Measurements from ENCODE around the gene LSM12. TPM values are rescaled to one million over a fixed set of nuclear protein-coding genes. Genes with fewer than 3 reads are reported as not detected.
"Not testable (repeated sequence)": the region's sequence is repeated elsewhere in the genome, so short reads cannot be mapped to it uniquely, and the experiment has no call there.

The LSM12 gene
- total RNA-seq, 4 donors from 2014 or later = 33.3 to 53.0 (median 41.1) TPM

DNA sequence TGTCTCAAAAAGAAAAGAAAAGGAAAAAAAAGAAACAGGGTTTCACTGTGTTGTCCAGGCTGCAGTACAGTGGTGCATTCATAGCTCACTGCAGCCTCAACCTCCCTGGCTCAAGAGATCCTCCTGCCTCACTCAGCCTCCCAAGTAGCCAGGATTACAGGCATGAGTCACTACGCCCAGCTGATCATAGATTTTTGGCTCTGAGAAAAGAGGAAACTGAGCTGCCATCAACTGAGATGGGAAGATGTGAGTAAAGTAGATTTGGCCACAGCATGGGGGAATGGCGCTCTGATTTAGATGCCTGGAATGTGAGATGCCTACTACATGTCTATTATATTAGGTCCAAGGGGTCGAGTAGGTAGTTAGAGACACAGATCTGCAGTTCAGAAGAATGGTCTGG lies 67.9 kb downstream of the LSM12 start:
- H3K36me3 ChIP-seq = no peaks in the 10 kb centered on the region
- peaks cover 19% of the 10 kb centered on the region for H3K27me3 ChIP-seq
- WGBS, 2 donors (ENCODE audit: low coverage in 1 of 2) = 59% methylated on average over 3 of the region's 3 CpGs; no CpG with 5 or more reads in 1 of the 2 donors
- H3K4me3 ChIP-seq = no peak overlapping the region
- no peak overlapping the region for H3K27ac ChIP-seq
- no peak for TF ChIP-seq CTCF (IDR thresholded peaks at IDR 0.05)
- TF ChIP-seq POLR2AphosphoS5 (IDR thresholded peaks at IDR 0.05) = no peak
- no peak for TF ChIP-seq EP300 (IDR thresholded peaks at IDR 0.05)
- no peak for TF ChIP-seq POLR2A (IDR thresholded peaks at IDR 0.05)
- ATAC-seq = no peak
- peaks cover 0 to 13% (median 4%) of the 10 kb centered on the region in 3 donors for H3K4me1 ChIP-seq
- H3K9me3 ChIP-seq = no peaks in the 10 kb centered on the region

- not testable (repeated sequence) for H3K9me3 ChIP-seq, H3K4me3 ChIP-seq, ATAC-seq, H3K27ac ChIP-seq, H3K36me3 ChIP-seq
- 80% methylated on average over 1 of the region's 5 CpGs; no CpG with 5 or more reads in 1 of the 2 donors for WGBS, 2 donors (ENCODE audit: low coverage in 1 of 2)
- Histone ChIP-seq H3K27me3 (peaks cover 13% of the 10 kb centered on the region), H3K4me1 (peaks cover 0 to 13% (median 4%) of the 10 kb centered on the region in 3 donors)
These were observed 69.3 kb downstream of the LSM12 start for GRCh38 chr17:43997180-43997579.

GRCh38 chr17:43995150-43995471 lies 71.4 kb downstream of the LSM12 start:
- Histone ChIP-seq H3K4me3 (peak overlapping the region in 1 of 2 donors; percentile 35), H3K36me3 (no peaks in the 10 kb centered on the region), H3K27me3 (peaks cover 6% of the 10 kb centered on the region), H3K9me3 (no peaks in the 10 kb centered on the region), H3K27ac (no peak overlapping the region), H3K4me1 (peaks cover 0 to 13% (median 4%) of the 10 kb centered on the region in 3 donors)
- WGBS, 2 donors (ENCODE audit: low coverage in 1 of 2) = 0 to 15% methylated on average over 4 to 12 of the region's 12 CpGs
- TF ChIP-seq POLR2A (IDR thresholded peaks at IDR 0.05) = no peak
- ATAC-seq = no peak

GRCh38 chr17:43994272-43995149 lies 72.0 kb downstream of the LSM12 start:
- peak; percentile 83 for ATAC-seq
- Histone ChIP-seq H3K4me3 (peak overlapping the region in 1 of 2 donors; percentile 35), H3K27ac (no peak overlapping the region), H3K27me3 (peaks cover 6% of the 10 kb centered on the region), H3K9me3 (no peaks in the 10 kb centered on the region), H3K36me3 (no peaks in the 10 kb centered on the region), H3K4me1 (peaks cover 0 to 13% (median 4%) of the 10 kb centered on the region in 3 donors)
- WGBS, 2 donors (ENCODE audit: low coverage in 1 of 2) = 12 to 46% methylated on average over 4 to 21 of the region's 52 CpGs
- TF ChIP-seq POLR2AphosphoS5 (IDR thresholded peaks at IDR 0.05) (no peak), CTCF (IDR thresholded peaks at IDR 0.05) (peak in 3 of 4 experiments; percentile 78 to 90 (median 85)), EP300 (IDR thresholded peaks at IDR 0.05) (no peak), POLR2A (IDR thresholded peaks at IDR 0.05) (no peak)

DNA sequence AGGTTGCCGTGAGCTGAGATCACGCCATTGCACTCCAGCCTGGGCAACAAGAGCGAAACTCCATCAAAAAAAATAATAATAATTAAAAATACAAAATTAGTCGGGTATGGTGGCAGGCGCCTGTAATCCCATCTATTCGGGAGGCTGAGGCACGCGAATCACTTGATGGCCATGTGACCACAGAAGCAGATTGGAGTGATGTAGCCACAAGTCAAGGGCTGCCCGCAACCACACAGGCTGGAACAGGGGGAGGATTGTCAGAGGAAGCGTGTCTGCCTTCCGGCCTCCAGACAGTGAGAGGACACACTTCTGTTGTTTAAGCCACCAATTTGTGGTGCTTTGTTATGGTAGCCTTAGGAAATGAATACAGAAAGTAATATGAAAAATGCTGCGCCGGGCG lies 73.8 kb downstream of the LSM12 start:
- Histone ChIP-seq H3K27ac (no peak overlapping the region), H3K27me3 (peaks cover 18% of the 10 kb centered on the region), H3K4me1 (peaks cover 0 to 13% (median 4%) of the 10 kb centered on the region in 3 donors), H3K36me3 (no peaks in the 10 kb centered on the region), H3K9me3 (no peaks in the 10 kb centered on the region), H3K4me3 (no peak overlapping the region)
- TF ChIP-seq POLR2A (IDR thresholded peaks at IDR 0.05) = no peak
- no peak for TF ChIP-seq POLR2AphosphoS5 (IDR thresholded peaks at IDR 0.05)
- 90 to 93% methylated on average over 8 to 13 of the region's 14 CpGs for WGBS, 2 donors (ENCODE audit: low coverage in 1 of 2)
- ATAC-seq = no peak

GRCh38 chr17:43988301-43988700 lies 78.2 kb downstream of the LSM12 start:
- H3K36me3 ChIP-seq = no peaks in the 10 kb centered on the region
- WGBS, 2 donors (ENCODE audit: low coverage in 1 of 2) = 79 to 85% methylated on average over 7 to 9 of the region's 9 CpGs
- H3K4me1 ChIP-seq = peaks cover 0 to 13% (median 8%) of the 10 kb centered on the region in 3 donors
- no peak overlapping the region for H3K4me3 ChIP-seq
- no peaks in the 10 kb centered on the region for H3K9me3 ChIP-seq
- H3K27me3 ChIP-seq = peaks cover 59% of the 10 kb centered on the region
- TF ChIP-seq EP300 (IDR thresholded peaks at IDR 0.05) = no peak
- no peak for TF ChIP-seq POLR2AphosphoS5 (IDR thresholded peaks at IDR 0.05)
- no peak for TF ChIP-seq CTCF (IDR thresholded peaks at IDR 0.05)
- TF ChIP-seq POLR2A (IDR thresholded peaks at IDR 0.05) = no peak
- ATAC-seq = no peak
- no peak overlapping the region for H3K27ac ChIP-seq
